ENCODE results near the gene PTBP3.

The PTBP3 gene

GRCh38 chr9:112360047-112360804, 26.8 kb upstream of the PTBP3 start:
- no peak for DNase-seq (ENCODE audit: low read depth)

GRCh38 chr9:112355427-112355897, 22.0 kb upstream of the PTBP3 start:
- DNase-seq (ENCODE audit: low read depth) = no peak

GRCh38 chr9:112354081-112354743, 20.8 kb upstream of the PTBP3 start:
- no peak for DNase-seq (ENCODE audit: low read depth)

GRCh38 chr9:112352209-112352608, 18.8 kb upstream of the PTBP3 start:
- DNase-seq (ENCODE audit: low read depth) = no peak

GRCh38 chr9:112351184-112351583, 17.8 kb upstream of the PTBP3 start:
- no peak for DNase-seq (ENCODE audit: low read depth)

- DNase-seq (ENCODE audit: low read depth) = no peak
Measured at GRCh38 chr9:112349008-112349333, 15.6 kb upstream of the PTBP3 start.

- peak; percentile 52 for DNase-seq (ENCODE audit: low read depth)
Measured at GRCh38 chr9:112348257-112349007, 15.0 kb upstream of the PTBP3 start.

- no peak for DNase-seq (ENCODE audit: low read depth)
Measured at GRCh38 chr9:112341730-112342129, 8.3 kb upstream of the PTBP3 start.

- DNase-seq (ENCODE audit: low read depth) = no peak
Measured at GRCh38 chr9:112339886-112340285, 6.5 kb upstream of the PTBP3 start.

GRCh38 chr9:112338561-112338960, 5.1 kb upstream of the PTBP3 start:
- DNase-seq (ENCODE audit: low read depth) = no peak

- DNase-seq (ENCODE audit: low read depth) = no peak
Measured at GRCh38 chr9:112337547-112337946, 4.1 kb upstream of the PTBP3 start.

- peak; percentile 34 for DNase-seq (ENCODE audit: low read depth)
Measured at GRCh38 chr9:112334432-112334841, 1.0 kb upstream of the PTBP3 start.

- peak; percentile 88 for DNase-seq (ENCODE audit: low read depth)
Measured at GRCh38 chr9:112333639-112334431, 416 bp upstream of the PTBP3 start.

GRCh38 chr9:112332674-112332976, 794 bp downstream of the PTBP3 start:
- DNase-seq (ENCODE audit: low read depth) = no peak

GRCh38 chr9:112332214-112332613, 1.2 kb downstream of the PTBP3 start:
- no peak for DNase-seq (ENCODE audit: low read depth)

GRCh38 chr9:112331674-112331952, 1.8 kb downstream of the PTBP3 start:
- no peak for DNase-seq (ENCODE audit: low read depth)

GRCh38 chr9:112328545-112328944, 4.9 kb downstream of the PTBP3 start:
- no peak for DNase-seq (ENCODE audit: low read depth)

GRCh38 chr9:112327718-112328450, 5.5 kb downstream of the PTBP3 start:
- no peak for DNase-seq (ENCODE audit: low read depth)

GRCh38 chr9:112326194-112326593, 7.2 kb downstream of the PTBP3 start:
- no peak for DNase-seq (ENCODE audit: low read depth)

GRCh38 chr9:112325600-112325999, 7.8 kb downstream of the PTBP3 start:
- DNase-seq (ENCODE audit: low read depth) = no peak

- DNase-seq (ENCODE audit: low read depth) = no peak
Measured at GRCh38 chr9:112325127-112325526, 8.3 kb downstream of the PTBP3 start.

- DNase-seq (ENCODE audit: low read depth) = no peak
Measured at GRCh38 chr9:112323378-112323854, 10.0 kb downstream of the PTBP3 start.
